Urothelium cell line (cell line): ENCODE data around the gene OTUD5.

Experiments
- DNase-seq: peaks from one replicate; pipeline ENCODE4 v3.0.0; 2011; ENCODE audit warnings: low spot score, mixed read lengths
- FAIRE-seq: peaks from 2 replicates; lab custom pipeline; 2011; peaks lifted over from hg19 to GRCh38; lab: Jason Lieb, UNC

OTUD5 gene

DNA sequence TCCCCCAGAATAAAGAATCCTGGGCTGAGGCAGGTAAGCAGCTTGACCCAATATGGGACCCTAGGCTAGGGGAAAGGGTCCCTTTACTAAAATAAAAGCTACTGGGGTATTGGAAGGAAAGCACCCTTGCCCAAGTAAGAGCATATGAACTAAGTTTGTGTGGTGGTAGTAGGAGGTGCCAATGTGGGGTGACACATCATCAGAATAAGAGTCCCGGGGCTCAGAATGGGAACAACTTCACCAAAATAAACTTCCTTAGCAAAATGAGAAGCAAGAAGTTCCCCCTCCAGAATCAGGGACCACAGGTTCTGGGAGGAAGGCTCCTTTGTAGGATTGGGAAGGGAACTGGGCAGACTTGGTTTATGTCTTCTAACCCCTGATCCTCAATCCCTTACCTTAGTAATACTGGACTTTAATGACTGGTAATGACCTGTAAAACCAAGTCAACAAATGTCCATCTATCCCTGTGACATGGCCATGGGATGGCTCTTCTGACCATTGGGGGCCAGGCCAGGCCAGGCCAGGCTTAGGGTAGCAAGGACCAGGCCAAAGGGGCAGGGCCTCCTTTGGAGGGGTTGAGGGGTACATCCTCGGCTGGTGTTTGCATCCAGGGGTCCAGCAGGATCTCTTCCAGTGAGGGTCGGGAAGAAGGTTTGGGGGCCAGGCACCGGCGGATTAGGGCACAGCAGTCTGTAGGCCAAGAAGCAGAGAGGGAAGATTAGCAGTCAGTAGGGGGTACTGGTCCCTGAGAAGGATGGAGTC is 43.6 kb downstream of the OTUD5 start:
- DNase-seq, result no peak
- FAIRE-seq, result no peak

DNA sequence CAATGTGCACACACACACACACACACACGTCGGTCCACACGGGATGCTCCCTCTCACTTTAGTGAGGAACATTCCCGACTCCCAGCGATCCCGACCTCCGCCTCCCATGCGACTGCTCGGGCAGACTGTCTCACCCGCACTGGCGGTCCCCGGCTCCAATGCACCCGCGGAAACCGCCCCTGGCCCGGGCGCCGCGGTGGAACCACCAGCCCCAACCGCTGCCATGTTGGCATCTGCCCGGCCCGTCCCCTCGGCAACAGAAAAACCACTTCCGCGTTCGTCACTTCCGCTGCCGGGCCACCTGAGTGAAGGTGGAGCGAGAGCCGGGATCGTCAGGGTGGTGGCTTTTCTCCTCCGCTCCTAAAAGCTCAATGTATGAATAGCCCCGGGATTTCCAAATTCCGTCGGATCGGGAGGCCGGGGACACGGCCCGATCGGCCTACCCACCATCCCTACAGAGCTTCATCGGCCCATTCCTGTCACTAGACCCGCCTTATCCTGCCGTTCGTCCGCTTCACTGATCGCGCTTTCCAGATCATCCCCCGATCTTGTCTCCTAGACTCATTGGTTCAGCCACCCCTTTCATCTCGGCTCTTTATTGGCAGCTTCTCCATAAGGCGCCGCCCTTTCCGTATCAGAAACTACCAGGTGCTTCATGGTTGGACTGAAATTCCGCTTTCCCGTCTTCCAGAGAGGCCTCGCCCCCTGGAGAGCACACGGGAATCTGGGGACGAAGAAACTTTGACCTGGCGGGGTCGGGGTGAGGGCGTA is 45.8 kb downstream of the OTUD5 start, which contains the start of gene SLC35A2:
TSS of gene SLC35A2 (minus strand) at position 235 of the 771 bp plus-strand sequence. CDS start at position 225, 10 bp downstream.
- FAIRE-seq, result no peak

DNA sequence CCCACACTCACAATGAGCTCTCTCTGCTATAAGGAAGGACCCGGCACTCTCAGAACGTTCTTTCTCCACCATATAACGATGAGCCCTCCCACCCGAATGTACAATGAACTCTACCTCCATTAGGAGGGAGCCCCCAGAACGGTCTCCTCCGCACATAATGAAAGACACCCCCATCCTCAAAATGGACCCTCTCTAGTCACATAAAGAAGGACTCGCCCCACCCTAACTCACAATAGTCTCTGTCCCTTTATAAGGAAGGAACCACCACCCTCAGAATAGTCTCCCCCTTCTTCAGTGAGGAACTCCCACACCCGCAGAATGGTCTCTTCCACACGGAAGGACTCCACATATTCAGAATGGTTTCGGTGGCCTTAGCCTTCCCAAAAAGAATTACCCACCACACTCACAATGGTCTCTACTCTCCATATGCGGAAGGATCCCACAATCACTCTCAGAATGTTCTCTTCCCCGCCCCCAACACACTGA is 46.4 kb downstream of the OTUD5 start:
- DNase-seq, result no peak

More for the DNA sequence above, 45.8 kb downstream of the OTUD5 start, which contains the start of gene SLC35A2:
- DNase-seq, result peak; percentile 84

GRCh38 chrX:48909703-48910294 is 47.6 kb downstream of the OTUD5 start:
- DNase-seq (no peak), FAIRE-seq (no peak)

More for the DNA sequence above, 46.4 kb downstream of the OTUD5 start:
- no peak for FAIRE-seq

DNA sequence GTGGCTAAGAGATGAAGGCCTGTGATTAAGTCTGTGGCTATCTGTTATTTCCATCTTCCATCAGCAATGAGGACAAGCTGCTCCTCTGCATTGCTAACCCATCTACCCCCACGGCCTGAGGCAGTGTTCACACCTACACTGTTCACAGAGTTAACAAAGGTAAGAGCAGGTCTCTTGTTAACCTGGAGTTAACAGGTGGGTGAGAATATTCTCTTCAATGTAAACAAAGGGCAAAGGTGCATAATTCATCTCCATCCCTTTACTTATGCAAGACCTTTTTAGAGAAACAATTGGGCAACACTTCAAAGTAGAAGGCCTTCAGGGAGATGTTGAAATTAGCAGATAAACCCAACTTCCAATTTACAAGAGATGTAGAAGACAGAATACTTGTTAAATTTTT is 48.8 kb downstream of the OTUD5 start:
- FAIRE-seq (no peak), DNase-seq (no peak)

DNA sequence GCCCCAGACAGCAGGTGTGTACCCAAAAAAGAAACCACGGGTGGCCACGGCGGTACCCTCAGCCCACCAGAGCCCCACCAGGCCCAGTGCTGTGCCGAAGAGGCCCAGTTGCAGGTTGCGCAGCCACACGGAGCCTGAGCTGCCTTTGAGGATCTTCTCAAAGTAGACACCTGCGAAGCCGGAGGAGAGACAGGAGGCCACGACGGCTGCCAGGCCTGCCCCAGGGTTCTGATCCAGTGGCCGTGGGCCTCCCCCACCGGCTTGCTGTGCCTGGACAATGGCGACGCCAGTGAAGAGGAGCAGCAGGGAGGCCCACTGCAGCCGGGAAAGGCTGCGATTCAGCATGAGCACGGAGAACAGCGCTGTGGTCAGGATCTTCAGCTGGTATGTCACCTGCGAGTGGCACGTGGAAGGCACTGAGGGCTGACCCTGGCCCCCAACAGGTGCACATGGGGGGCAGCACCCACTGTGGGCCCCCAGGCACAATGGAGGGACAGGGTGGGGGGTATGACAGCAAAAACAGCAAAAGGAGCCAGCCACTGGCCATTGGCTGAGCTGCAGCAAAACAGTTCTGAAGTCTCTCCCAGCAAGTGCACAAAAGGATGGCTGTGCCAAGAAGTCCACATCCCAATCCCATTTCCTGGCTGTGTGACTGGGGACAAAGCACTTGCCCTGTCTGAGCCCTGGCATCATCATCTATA is 52.2 kb downstream of the OTUD5 start:
- FAIRE-seq (no peak), DNase-seq (no peak)

GRCh38 chrX:48904626-48905025 is 52.8 kb downstream of the OTUD5 start:
- DNase-seq, result no peak
- no peak for FAIRE-seq

GRCh38 chrX:48904180-48904579 is 53.2 kb downstream of the OTUD5 start:
- no peak for DNase-seq
- FAIRE-seq, result no peak

DNA sequence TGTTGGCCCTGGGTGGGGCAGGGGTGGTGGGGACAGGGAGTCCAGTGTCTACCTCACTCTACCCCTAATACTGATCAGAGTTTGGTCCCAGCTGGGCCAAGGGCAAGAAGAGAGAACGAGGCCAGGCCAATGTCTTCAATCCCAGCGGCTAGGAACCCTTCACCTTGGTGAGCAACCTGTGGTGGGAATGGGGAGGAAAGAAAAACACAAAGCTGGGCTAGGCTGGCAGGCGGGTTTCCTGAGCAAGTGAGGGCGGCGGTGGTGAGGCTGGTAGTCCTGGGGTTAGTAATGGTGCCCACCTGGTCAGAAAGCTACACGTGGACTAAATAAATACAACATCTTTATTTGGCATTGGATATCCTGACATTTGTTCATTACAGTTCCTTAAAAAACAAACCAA is 54.1 kb downstream of the OTUD5 start:
- FAIRE-seq (no peak), DNase-seq (no peak)

DNA sequence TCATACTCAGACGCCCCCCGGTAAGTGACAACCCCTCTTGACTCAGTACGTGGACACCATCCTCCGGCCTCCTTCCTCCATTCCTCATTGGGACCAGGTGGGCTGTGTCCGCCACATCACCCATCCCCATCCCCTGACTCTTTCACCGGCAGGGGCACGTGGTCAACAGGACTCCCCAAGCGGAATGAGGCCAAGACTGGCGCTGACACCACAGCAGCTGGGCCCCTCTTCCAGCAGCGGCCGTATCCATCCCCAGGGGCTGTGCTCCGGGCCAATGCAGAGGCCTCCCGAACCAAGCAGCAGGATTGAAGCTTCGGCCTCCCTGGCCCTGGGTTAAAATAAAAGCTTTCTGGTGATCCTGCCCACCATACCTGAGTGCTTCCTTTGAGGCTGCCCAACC is 54.6 kb downstream of the OTUD5 start:
- FAIRE-seq (no peak), DNase-seq (no peak)

- no peak for DNase-seq
- FAIRE-seq, result no peak
These were observed 55.3 kb downstream of the OTUD5 start for GRCh38 chrX:48902135-48902534.

GRCh38 chrX:48901069-48901468 is 56.3 kb downstream of the OTUD5 start:
- FAIRE-seq (no peak), DNase-seq (no peak)

- FAIRE-seq (no peak), DNase-seq (no peak)
These were observed 58.4 kb downstream of the OTUD5 start for GRCh38 chrX:48899078-48899410.

DNA sequence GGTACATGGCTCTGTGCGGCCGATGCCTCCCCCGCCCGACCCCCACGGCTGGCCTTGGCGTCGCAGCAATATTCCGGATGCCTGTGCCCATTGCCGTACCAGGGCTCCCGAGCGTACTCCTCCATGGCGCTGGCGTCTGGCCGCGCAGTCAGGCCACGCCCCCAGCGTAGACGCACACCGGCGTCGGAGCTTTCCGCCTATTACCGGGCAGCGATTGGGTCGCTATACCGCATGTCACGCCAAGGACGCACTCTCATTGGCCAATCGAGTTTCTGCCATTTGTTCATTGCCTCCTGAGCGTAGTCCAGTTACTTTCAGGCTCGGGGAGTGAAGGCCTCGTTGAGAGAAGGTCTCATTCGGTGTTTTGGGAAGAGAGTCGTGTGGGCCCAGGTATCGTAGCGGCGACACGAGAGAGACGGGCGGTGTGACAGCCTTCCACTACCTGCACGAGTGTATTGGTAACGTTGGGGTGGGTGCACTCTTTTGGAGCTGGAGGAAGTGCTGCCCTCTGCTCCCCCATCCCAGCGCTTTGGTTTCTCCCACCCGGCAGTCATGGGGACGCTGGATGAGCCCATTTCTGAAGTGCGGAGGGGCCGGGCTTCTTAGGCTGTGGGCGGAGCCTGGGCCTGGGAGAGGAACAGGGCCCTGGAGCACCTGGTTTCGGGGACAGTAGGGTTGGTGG is 59.6 kb downstream of the OTUD5 start, which contains the start of the genes PQBP1 and TIMM17B:
TSS of gene PQBP1 (plus strand) at position 306 of the 682 bp plus-strand sequence. CDS start 580 bp downstream, outside the sequence.
TSS of gene TIMM17B (minus strand) at position 144 of the 682 bp plus-strand sequence. CDS start at position 125, 19 bp downstream.
- FAIRE-seq (peak; percentile 86), DNase-seq (peak; percentile 90)

DNA sequence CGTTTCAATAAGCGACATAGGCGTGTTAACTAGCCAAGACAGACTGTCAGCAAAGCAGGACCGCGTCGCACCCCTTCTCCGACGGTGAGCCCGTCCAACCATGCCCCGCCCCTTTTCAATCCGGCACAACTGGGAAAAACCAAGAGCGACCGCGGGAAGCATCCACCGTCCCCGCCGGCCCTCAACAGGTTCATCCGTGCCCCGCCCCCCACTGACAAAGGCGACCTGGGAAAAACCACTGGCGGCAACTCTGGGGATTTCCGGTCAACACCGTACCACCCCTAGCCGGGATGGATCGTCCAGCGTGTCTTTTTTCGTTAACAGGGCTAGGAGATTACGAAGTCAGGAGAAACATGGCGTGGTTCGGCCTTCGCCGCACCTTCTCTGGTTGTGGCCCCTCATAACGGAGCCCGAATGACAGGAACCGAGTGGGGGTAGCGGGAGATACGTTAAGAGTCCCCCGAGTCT is 60.2 kb downstream of the OTUD5 start:
- peak; percentile 68 for DNase-seq
- FAIRE-seq, result no peak

- DNase-seq, result no peak
- no peak for FAIRE-seq
These were observed 60.8 kb downstream of the OTUD5 start for GRCh38 chrX:48896611-48897011.

GRCh38 chrX:48894891-48895290 is 62.5 kb downstream of the OTUD5 start:
- DNase-seq (no peak), FAIRE-seq (no peak)

- no peak for DNase-seq
- no peak for FAIRE-seq
These were observed 63.7 kb downstream of the OTUD5 start for GRCh38 chrX:48893556-48894348.

DNA sequence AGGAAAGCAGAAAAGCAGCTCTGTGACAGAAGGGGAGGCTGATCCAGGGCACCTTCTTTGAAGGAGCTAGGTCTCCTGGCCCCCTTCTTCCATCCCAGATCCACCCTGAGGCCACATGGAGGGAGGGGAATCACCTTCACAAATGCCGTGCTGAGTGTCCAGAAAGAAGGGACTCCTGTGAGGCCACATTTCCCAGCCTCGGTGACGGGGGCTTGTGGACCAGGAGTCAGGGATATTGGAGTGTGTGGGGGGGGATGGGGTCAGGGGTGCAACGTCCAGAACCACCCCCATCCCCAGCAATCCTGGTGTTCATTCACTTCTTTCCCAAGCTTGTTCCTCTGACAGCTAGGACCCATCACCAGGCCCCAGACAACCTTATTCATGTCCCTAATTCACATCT is 64.5 kb downstream of the OTUD5 start:
- DNase-seq (no peak), FAIRE-seq (no peak)
